ENCODE measurements around the gene KPNA2.

GRCh38 chr17:68016838-68017237 is 18.7 kb upstream of the KPNA2 start:
- TF ChIP-seq CTCF (IDR thresholded peaks at IDR 0.05): no peak
- TF ChIP-seq POLR2A (IDR thresholded peaks at IDR 0.05): no peak
- no peak for TF ChIP-seq POLR2AphosphoS5 (IDR thresholded peaks at IDR 0.05)
- TF ChIP-seq EP300 (IDR thresholded peaks at IDR 0.05): no peak

Data from sigmoid colon (tissue), 4 donors.